ENCODE results near the gene TMEM62.
"Not testable (repeated sequence)": the region's sequence is repeated elsewhere in the genome, so short reads cannot be mapped to it uniquely, and the experiment has no call there.

The TMEM62 gene

GRCh38 chr15:43121863-43122262 is 11.5 kb upstream of the TMEM62 start:
- DNase-seq (ENCODE audit: low read depth, low spot score): no peak

GRCh38 chr15:43125100-43125661 is 8.2 kb upstream of the TMEM62 start:
- no peak for DNase-seq (ENCODE audit: low read depth, low spot score)

GRCh38 chr15:43126356-43126755 is 7.0 kb upstream of the TMEM62 start:
- DNase-seq (ENCODE audit: low read depth, low spot score): no peak

- no peak for DNase-seq (ENCODE audit: low read depth, low spot score)
Observed at GRCh38 chr15:43127752-43128151, 5.6 kb upstream of the TMEM62 start.

- DNase-seq (ENCODE audit: low read depth, low spot score): not testable (repeated sequence)
Observed at GRCh38 chr15:43128174-43128979, 5.0 kb upstream of the TMEM62 start.

- no peak for DNase-seq (ENCODE audit: low read depth, low spot score)
Observed at GRCh38 chr15:43128980-43129335, 4.4 kb upstream of the TMEM62 start.

- no peak for DNase-seq (ENCODE audit: low read depth, low spot score)
Observed at GRCh38 chr15:43132830-43133429, 456 bp upstream of the TMEM62 start.

- no peak for DNase-seq (ENCODE audit: low read depth, low spot score)
Observed at GRCh38 chr15:43134157-43134635, 810 bp downstream of the TMEM62 start.

- no peak for DNase-seq (ENCODE audit: low read depth, low spot score)
Observed at GRCh38 chr15:43135351-43135750, 2.0 kb downstream of the TMEM62 start.

GRCh38 chr15:43143203-43143941 is 10.0 kb downstream of the TMEM62 start:
- no peak for DNase-seq (ENCODE audit: low read depth, low spot score)

- no peak for DNase-seq (ENCODE audit: low read depth, low spot score)
Observed at GRCh38 chr15:43144512-43144911, 11.1 kb downstream of the TMEM62 start.

- DNase-seq (ENCODE audit: low read depth, low spot score): no peak
Observed at GRCh38 chr15:43146184-43146583, 12.8 kb downstream of the TMEM62 start.

- DNase-seq (ENCODE audit: low read depth, low spot score): no peak
Observed at GRCh38 chr15:43150191-43150929, 17.0 kb downstream of the TMEM62 start.

- no peak for DNase-seq (ENCODE audit: low read depth, low spot score)
Observed at GRCh38 chr15:43151688-43152087, 18.3 kb downstream of the TMEM62 start.

- no peak for DNase-seq (ENCODE audit: low read depth, low spot score)
Observed at GRCh38 chr15:43153269-43153668, 19.9 kb downstream of the TMEM62 start.

GRCh38 chr15:43165801-43166325 is 32.5 kb downstream of the TMEM62 start:
- DNase-seq (ENCODE audit: low read depth, low spot score): no peak

- not testable (repeated sequence) for DNase-seq (ENCODE audit: low read depth, low spot score)
Observed at GRCh38 chr15:43167261-43167660, 33.9 kb downstream of the TMEM62 start.

GRCh38 chr15:43168192-43169107 is 35.1 kb downstream of the TMEM62 start:
- peak; percentile 28 for DNase-seq (ENCODE audit: low read depth, low spot score)

- no peak for DNase-seq (ENCODE audit: low read depth, low spot score)
Observed at GRCh38 chr15:43169888-43170287, 36.5 kb downstream of the TMEM62 start.

GRCh38 chr15:43175656-43176309 is 42.4 kb downstream of the TMEM62 start:
- not testable (repeated sequence) for DNase-seq (ENCODE audit: low read depth, low spot score)

Measured in smooth muscle cell of the brain vasculature (primary cell).